ENCODE results near the gene KRT79.
A peak's percentile ranks its signal among the peaks of the same experiment; 100 is the strongest.

The KRT79 gene

GRCh38 chr12:52826611-52827498, 7.3 kb downstream of the KRT79 start:
- peak; percentile 56 to 70 for DNase-seq (ENCODE audit: low read depth in 1 of 2, low spot score in 1 of 2)
- in situ Hi-C loops (cut with HindIII; ENCODE audit: low pct_unique_long_range_greater_than_20kb, low sequenced_read_pairs), result no loop called here
- no peak for TF ChIP-seq JUND (IDR thresholded peaks at IDR 0.05; ENCODE audit: low read depth)

- DNase-seq (ENCODE audit: low read depth in 1 of 2, low spot score in 1 of 2), result no peak
- in situ Hi-C loops (cut with HindIII; ENCODE audit: low pct_unique_long_range_greater_than_20kb, low sequenced_read_pairs), result no loop called here
- TF ChIP-seq JUND (IDR thresholded peaks at IDR 0.05; ENCODE audit: low read depth), result no peak
Observed at GRCh38 chr12:52825961-52826360, 8.2 kb downstream of the KRT79 start.

- no peak for DNase-seq (ENCODE audit: low read depth in 1 of 2, low spot score in 1 of 2)
- in situ Hi-C loops (cut with HindIII; ENCODE audit: low pct_unique_long_range_greater_than_20kb, low sequenced_read_pairs), result no loop called here
Observed at GRCh38 chr12:52824741-52825410, 9.2 kb downstream of the KRT79 start.

GRCh38 chr12:52823761-52824450, 10.2 kb downstream of the KRT79 start:
- DNase-seq (ENCODE audit: low read depth in 1 of 2, low spot score in 1 of 2), result no peak
- no peak for TF ChIP-seq JUND (IDR thresholded peaks at IDR 0.05; ENCODE audit: low read depth)
- in situ Hi-C loops (cut with HindIII; ENCODE audit: low pct_unique_long_range_greater_than_20kb, low sequenced_read_pairs), result no loop called here

More at GRCh38 chr12:52824741-52825410, 9.2 kb downstream of the KRT79 start:
- TF ChIP-seq JUND (IDR thresholded peaks at IDR 0.05; ENCODE audit: low read depth), result no peak

GRCh38 chr12:52822771-52823510, 11.2 kb downstream of the KRT79 start:
- in situ Hi-C loops (cut with HindIII; ENCODE audit: low pct_unique_long_range_greater_than_20kb, low sequenced_read_pairs), result no loop called here
- no peak for DNase-seq (ENCODE audit: low read depth in 1 of 2, low spot score in 1 of 2)
- no peak for TF ChIP-seq JUND (IDR thresholded peaks at IDR 0.05; ENCODE audit: low read depth)

- in situ Hi-C loops (cut with HindIII; ENCODE audit: low pct_unique_long_range_greater_than_20kb, low sequenced_read_pairs), result no loop called here
- DNase-seq (ENCODE audit: low read depth in 1 of 2, low spot score in 1 of 2), result peak; percentile 47 to 51
- TF ChIP-seq JUND (IDR thresholded peaks at IDR 0.05; ENCODE audit: low read depth), result no peak
Observed at GRCh38 chr12:52821826-52822660, 12.1 kb downstream of the KRT79 start.

GRCh38 chr12:52821071-52821730, 12.9 kb downstream of the KRT79 start:
- DNase-seq (ENCODE audit: low read depth in 1 of 2, low spot score in 1 of 2), result no peak
- TF ChIP-seq JUND (IDR thresholded peaks at IDR 0.05; ENCODE audit: low read depth), result no peak
- in situ Hi-C loops (cut with HindIII; ENCODE audit: low pct_unique_long_range_greater_than_20kb, low sequenced_read_pairs), result no loop called here

GRCh38 chr12:52820521-52820920, 13.6 kb downstream of the KRT79 start:
- in situ Hi-C loops (cut with HindIII; ENCODE audit: low pct_unique_long_range_greater_than_20kb, low sequenced_read_pairs), result no loop called here

GRCh38 chr12:52819731-52820510, 14.2 kb downstream of the KRT79 start:
- DNase-seq (ENCODE audit: low read depth in 1 of 2, low spot score in 1 of 2), result no peak
- TF ChIP-seq JUND (IDR thresholded peaks at IDR 0.05; ENCODE audit: low read depth), result no peak
- in situ Hi-C loops (cut with HindIII; ENCODE audit: low pct_unique_long_range_greater_than_20kb, low sequenced_read_pairs), result no loop called here

More at GRCh38 chr12:52820521-52820920, 13.6 kb downstream of the KRT79 start:
- DNase-seq (ENCODE audit: low read depth in 1 of 2, low spot score in 1 of 2), result no peak
- TF ChIP-seq JUND (IDR thresholded peaks at IDR 0.05; ENCODE audit: low read depth), result no peak

GRCh38 chr12:52818887-52819420, 15.2 kb downstream of the KRT79 start:
- no peak for DNase-seq (ENCODE audit: low read depth in 1 of 2, low spot score in 1 of 2)
- in situ Hi-C loops (cut with HindIII; ENCODE audit: low pct_unique_long_range_greater_than_20kb, low sequenced_read_pairs), result no loop called here
- no peak for TF ChIP-seq JUND (IDR thresholded peaks at IDR 0.05; ENCODE audit: low read depth)
